ENCODE measurements around the gene H2BW2.

H2BW2 gene

DNA sequence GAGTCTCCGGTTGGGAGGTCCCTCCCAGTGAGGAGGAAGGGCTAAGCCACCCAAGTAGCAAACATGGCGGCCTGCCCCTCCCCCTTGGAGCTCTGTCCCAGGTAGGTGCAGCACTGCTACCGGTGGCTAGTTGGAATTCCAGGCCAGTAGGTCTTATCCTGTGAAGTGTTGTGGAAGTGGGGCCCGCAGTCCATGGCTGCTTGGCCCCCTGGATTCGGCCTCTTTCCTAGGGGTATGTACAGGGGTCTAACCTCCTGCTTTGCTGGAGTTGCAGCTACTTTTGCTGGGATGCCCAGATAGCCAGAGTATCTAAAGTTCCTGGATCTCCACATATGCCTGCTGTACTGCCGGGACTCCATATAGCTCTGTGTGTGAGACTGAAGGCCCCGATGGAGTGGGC is 46.2 kb downstream of the H2BW2 start:
- Histone ChIP-seq H3K27me3 (ENCODE audit: insufficient read depth, poor library complexity, severe bottlenecking) (no peaks in the 10 kb centered on the region), H3K4me3 (replicated peaks; ENCODE audit: insufficient read depth, low read length) (no peak overlapping the region), H3K27ac (replicated peaks) (no peak overlapping the region)
- DNase-seq (ENCODE audit: low read depth in 1 of 2, low spot score in 1 of 2): no peak
- TF ChIP-seq, protein P1, sequence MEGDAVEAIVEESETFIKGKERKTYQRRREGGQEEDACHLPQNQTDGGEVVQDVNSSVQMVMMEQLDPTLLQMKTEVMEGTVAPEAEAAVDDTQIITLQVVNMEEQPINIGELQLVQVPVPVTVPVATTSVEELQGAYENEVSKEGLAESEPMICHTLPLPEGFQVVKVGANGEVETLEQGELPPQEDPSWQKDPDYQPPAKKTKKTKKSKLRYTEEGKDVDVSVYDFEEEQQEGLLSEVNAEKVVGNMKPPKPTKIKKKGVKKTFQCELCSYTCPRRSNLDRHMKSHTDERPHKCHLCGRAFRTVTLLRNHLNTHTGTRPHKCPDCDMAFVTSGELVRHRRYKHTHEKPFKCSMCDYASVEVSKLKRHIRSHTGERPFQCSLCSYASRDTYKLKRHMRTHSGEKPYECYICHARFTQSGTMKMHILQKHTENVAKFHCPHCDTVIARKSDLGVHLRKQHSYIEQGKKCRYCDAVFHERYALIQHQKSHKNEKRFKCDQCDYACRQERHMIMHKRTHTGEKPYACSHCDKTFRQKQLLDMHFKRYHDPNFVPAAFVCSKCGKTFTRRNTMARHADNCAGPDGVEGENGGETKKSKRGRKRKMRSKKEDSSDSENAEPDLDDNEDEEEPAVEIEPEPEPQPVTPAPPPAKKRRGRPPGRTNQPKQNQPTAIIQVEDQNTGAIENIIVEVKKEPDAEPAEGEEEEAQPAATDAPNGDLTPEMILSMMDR (IDR thresholded peaks at IDR 0.05; ENCODE audit: insufficient read depth, low read length): no peak
- no peak for TF ChIP-seq SPI1 (IDR thresholded peaks at IDR 0.05; ENCODE audit: borderline replicate concordance, low read depth)
- no peak for TF ChIP-seq GABPA (IDR thresholded peaks at IDR 0.05; ENCODE audit: low read depth)
- TF ChIP-seq, protein P2, sequence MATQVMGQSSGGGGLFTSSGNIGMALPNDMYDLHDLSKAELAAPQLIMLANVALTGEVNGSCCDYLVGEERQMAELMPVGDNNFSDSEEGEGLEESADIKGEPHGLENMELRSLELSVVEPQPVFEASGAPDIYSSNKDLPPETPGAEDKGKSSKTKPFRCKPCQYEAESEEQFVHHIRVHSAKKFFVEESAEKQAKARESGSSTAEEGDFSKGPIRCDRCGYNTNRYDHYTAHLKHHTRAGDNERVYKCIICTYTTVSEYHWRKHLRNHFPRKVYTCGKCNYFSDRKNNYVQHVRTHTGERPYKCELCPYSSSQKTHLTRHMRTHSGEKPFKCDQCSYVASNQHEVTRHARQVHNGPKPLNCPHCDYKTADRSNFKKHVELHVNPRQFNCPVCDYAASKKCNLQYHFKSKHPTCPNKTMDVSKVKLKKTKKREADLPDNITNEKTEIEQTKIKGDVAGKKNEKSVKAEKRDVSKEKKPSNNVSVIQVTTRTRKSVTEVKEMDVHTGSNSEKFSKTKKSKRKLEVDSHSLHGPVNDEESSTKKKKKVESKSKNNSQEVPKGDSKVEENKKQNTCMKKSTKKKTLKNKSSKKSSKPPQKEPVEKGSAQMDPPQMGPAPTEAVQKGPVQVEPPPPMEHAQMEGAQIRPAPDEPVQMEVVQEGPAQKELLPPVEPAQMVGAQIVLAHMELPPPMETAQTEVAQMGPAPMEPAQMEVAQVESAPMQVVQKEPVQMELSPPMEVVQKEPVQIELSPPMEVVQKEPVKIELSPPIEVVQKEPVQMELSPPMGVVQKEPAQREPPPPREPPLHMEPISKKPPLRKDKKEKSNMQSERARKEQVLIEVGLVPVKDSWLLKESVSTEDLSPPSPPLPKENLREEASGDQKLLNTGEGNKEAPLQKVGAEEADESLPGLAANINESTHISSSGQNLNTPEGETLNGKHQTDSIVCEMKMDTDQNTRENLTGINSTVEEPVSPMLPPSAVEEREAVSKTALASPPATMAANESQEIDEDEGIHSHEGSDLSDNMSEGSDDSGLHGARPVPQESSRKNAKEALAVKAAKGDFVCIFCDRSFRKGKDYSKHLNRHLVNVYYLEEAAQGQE (IDR thresholded peaks at IDR 0.05; ENCODE audit: insufficient replicate concordance, low read depth): no peak
- no peak for TF ChIP-seq POLR2AphosphoS5 (IDR thresholded peaks at IDR 0.05; ENCODE audit: low read depth)
